NCI-H2227 (cell line): ENCODE results near the gene PDE11A.
"Not testable (repeated sequence)": the region's sequence is repeated elsewhere in the genome, so short reads cannot be mapped to it uniquely, and the experiment has no call there.

Source experiments
- DNase-seq: peaks from one replicate; lab custom pipeline; 2025; ENCODE audit not compliant: unreplicated experiment; lab: John Stamatoyannopoulos, UW

The PDE11A gene

DNA sequence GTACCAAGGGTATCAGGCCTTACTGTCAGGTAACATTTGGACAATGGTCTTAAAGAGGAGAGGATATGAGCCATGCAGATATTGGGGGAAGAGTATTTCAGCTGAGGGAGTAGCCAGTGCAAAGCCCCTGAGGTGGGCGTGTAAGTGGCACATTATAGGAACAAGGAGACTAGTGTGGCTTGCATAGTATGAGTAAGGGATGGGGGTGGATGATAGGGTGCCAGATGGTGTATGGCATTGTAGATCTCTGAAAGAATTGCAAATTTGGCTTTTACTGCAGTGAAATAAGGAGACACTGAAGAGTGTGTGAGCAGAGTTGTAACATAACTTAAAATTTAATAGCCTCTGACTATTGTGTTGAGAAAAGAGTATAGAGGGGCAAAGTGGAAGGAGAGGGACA lies 244.0 kb downstream of the PDE11A start:
- DNase-seq, result no peak

DNA sequence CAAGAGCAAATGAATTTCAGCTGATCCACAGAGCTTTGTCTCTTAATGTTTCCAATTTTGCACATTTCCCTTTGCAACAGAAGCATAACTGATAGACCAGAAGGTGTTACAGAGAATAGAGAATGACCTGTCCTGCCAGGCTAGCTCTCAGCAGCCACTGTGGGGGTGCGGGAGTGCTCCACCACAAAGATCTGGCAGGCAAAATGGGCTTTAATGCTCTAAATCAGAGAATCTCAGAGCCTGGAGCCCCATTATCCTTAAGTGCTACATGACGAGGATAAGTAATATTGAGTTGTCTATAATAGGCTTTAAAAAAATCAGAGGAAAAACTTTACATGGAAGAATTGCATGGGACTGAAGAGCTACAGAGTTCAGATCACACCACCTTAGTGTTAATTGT lies 245.7 kb downstream of the PDE11A start:
- no peak for DNase-seq

DNA sequence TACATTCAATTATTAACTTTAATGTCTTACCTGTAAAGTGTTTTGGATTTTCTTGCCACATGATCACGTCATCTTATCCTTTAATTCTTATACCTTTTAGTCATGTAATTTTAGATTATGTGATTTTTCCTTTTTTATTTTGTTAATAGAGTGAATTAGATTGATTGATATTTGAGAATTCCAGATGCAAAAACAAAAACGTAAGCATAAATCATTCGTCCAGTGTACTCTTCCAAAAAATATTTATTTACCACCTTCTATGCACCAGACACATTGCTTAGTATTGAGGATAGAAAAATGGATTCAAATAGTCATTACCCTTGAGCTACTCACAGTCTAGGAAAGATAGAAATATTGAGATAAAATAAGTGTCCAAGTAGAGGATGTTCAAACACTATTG lies 249.6 kb downstream of the PDE11A start:
- DNase-seq, result no peak

DNA sequence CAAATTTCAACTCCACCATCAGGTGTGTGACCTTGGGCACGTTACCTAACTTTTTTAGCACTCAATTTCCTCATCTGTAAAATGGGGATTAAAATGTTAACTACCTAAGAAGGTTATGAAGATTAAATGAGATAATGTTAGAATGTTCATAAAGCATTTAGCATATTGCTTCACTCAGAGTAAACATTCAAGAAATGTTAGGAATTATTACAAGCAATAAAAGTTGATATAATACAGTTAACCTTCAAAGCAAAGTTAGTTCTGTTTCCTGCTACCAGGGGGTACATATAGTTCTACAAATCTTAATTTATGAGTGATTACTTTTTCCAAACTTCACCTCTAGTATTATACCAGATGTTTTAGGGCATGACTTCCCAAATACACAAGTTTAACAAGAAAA lies 254.2 kb downstream of the PDE11A start:
- no peak for DNase-seq

DNA sequence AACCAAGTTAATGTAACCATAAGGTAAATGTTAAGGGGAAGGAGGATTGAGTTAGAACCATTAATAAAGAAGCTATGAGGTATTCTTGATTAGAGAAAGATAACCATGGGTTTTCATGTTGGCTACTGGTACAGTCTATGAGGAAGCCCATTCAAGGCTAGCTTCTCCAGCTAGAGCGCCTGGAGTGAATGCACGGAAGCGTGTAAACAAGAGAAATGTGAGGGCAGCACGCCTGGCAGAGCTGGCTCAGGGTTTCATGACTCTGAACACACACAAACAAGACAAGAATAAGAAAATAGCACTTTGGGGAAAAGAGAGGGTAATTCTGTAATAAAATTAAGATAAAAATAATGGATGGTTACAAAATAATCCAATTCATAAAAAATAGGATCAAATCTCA lies 255.3 kb downstream of the PDE11A start:
- no peak for DNase-seq

DNA sequence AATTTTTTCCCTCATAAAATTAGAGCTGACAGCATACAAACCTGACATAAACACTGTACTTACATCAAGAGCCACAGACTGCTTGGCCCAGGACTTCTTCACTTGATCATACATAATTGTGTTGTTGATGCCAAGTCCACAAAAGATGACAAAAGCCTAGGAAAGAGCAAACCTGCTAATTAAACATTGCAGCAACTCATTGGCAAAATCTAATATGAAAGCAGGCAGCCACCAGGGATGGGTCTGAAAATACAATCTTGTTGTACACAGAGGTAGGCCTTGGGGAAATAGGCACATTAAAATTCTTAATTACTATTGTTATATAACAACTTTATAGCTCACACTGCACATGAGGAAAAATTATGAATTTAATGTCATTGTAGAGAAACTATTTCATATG lies 255.8 kb downstream of the PDE11A start:
- DNase-seq, result no peak

DNA sequence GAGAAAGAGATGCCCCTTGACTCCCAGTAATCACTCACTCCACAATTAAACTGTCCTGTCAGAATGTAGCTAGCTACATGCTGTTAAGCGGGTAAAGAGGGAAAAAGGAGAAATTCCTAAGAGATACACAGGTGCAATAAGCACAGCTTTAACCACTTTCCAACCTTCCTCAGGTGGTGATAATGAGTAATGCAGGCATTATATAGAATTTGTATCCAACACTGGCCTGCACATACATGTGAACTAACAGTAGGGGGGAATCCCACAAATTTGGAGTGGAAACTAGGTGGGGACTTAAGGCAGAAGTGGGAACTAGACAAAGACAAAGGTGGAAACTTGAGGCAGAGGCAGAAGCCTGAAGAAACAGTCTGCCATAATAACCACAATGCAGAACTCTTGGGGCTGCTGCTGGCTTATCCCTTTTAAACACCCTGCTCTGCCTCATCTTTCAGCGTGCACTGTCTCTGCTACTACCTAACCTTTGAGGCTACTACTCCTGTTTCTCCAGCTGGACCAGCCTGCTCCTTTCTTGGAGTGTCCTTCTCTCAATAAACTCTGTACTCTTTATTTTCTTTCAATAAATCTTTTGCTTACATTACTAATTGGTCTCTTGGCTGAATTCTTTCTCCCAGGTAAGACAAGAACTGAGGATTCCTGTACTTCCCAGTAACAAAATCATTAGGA lies 259.7 kb downstream of the PDE11A start:
- no peak for DNase-seq

DNA sequence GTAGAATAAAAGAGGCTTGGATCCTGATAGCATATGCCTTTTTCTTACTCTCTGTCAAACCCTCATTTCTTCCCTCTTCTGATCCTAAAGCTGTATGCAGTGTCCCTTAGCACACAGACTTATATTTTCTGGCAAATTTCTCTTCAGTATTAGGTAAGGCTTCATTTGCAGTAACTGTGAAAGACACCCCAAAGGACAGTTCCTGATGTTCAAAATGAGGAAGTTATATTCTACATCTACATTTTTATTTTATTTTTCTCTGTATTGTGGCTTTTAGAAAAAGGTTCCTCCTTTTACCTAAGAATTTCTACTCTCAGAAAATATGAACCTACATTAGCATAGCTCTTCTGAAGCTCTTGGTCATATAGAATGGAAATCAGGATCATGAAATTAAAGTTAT lies 261.7 kb downstream of the PDE11A start:
- DNase-seq, result no peak

DNA sequence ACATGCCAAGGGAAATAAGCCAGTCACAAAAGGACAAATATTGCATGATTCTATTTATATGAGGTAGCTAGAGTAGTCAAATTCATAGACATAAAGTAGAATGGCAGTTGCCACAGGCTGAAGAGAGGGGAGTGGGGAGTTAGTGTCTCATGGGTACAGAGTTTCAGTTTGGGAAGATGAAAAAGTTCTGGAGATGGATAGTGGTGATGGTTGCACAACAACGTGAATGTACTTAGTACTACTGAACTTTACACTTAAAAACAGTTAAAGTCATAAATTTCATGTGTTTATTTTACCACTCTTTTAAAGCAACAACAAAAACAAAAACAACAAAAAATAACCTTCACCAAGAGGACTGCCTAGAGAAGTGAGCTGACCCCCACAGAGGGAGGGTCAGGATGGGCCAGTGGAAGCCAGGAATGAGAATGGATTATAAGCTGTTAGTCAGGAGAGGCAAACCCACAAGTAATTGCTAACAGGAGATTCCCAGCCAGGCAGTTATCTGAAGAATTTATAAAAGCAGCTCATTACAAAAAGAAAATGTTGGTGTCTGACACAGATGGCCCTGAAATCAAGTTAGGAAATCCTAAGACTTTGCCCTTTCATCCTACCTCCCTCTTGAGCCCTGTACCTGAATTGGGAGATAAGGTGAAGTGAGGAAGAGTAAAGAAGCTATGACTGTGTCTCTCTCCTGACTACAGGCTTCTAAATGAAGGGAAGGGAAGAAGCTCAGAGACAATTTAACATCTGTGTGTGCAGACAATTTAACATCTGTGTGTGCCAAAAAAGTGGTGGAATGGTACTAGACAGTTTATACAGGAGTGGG lies 263.4 kb downstream of the PDE11A start:
- DNase-seq, result no peak

DNA sequence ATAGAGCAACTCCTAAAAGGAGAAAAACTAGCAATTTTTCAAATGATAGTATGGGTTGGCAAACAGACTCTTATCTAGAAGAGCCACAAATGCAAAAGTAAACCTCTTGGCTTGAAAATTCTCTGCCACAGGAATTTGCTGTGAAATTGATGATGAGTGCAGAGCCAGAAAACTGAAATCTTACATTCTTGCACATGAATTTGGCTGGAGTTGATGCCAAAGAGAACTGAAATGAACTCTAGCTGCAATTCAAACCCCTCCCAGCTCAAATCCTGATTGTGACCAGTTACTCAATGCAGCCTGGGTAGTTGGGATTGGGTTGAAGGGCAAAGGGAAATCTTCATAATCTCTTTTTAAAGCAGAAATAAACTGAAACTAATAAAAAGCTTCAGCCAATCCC lies 266.6 kb downstream of the PDE11A start:
- no peak for DNase-seq

DNA sequence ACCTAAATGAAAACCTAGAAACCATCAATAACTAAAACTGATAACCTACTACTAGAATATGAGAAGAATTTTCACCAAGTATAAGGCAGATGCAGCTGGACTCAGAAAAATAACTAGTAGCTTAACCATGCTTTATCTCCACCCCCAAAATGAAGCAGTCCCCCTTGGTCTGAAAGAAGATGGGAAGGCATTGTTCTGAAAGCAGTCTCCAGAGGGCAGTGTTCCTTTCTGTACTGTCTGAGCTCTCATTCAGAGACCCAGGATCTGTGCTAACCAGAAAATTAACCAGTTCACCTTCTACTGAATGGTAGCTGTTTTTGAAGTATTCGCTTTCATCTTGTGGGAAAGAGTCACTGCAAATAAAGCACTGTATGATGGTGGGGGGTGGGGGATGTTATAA lies 273.0 kb downstream of the PDE11A start:
- peak; percentile 65 for DNase-seq

DNA sequence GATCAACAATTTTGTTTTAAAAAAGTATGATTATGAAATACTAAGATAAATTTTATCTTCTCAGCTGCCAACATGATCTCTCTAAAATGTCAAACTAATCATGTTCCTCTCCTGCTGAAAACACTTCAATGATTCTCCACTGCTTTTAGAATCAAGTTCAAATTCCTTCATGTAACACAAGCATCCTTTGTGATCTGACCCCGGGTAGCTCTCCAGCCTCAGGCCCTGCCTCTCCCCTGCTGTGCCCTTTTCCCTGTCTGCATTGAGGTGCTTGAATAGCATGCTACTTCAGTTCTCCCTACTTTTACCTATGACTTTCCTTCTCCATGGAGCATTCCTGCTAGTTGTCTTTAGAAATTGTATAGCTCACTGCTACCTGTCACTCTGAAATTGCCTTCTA lies 274.8 kb downstream of the PDE11A start:
- DNase-seq, result no peak

DNA sequence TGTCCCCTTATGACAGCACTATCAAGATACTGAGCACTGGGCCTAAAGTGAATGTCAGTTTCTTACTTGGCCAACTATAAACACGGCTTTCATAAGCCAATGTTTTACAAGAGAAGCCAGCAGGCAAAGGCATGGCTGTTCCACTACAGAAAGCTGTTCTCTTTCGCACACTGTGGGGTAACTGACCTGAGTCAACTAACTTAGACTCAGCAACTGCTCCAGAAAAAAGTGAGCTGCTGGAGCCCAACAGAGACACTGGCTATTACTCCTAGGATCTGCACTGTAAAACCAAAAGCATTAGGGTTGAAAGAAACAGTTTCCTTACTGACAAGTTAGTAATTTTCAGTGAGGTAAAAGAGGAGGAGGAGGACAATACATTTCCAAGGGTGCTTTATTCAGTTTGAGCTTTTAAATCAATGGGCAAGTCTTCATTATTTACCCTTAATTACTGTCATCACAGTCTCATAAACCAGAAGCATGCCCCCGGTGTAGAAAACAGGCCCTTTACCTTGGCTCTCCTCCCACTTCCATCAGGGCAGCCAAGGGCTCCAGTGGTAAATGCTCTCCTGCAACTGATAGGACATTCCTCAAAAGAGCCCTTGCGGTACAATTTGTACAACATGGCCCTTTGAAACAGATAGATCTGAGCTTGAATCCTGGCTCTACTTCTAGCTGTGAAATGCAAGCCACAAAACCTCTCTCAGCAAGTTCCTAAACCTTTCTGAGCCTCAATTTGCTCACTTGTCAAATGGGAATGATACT lies 275.7 kb downstream of the PDE11A start:
- DNase-seq, result peak; percentile 46

DNA sequence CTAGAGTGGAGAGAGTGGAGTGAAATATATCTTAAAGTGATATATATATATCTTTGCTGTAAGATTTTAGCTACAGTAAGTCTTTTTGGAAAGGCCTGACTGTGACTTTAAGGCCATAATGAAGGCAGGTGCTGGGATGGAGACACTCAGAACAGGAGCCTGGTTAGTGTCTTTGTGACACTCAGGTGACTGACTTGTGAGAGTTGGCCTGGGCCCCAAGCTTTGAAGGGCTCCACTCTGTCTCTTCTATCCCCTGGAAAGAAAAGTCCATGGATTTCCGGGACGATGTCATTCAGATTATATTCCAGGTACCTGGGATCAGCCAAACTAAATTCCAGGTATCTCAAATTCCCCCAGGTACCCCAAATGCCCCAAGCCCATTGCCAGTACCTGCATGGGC lies 276.6 kb downstream of the PDE11A start:
- DNase-seq, result no peak

DNA sequence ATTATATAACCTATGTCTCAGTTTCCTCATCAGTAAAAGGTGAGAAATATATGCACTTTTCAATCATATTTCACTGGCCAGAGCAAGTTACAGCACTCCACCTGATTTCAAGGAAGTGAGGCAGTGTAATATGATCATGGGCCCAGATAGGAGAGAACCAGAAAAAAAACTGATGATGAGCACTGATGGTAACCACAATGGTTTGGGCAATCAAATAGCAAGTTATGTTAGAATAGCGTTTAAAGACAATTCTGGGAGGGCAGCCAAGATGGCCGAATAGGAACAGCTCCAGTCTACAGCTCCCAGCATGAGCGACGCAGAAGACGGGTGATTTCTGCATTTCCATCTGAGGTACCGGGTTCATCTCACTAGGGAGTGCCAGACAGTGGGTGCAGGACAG lies 287.4 kb downstream of the PDE11A start:
- DNase-seq, result not testable (repeated sequence)

DNA sequence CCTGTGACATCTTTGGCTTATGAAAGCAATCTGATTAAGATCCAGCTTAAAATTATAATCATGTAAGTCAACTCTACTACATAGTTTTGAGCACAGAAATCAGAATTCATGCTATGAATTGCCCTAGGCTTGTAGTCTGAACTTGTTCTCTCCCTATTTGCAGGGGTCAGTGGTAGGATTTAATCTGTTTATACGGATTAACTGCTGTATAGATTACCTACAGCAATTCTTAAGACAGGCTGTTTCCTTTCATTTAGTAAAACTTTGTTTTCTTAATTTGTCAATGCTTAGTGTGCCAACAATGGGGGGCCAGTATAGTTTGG lies 287.9 kb downstream of the PDE11A start:
- no peak for DNase-seq

DNA sequence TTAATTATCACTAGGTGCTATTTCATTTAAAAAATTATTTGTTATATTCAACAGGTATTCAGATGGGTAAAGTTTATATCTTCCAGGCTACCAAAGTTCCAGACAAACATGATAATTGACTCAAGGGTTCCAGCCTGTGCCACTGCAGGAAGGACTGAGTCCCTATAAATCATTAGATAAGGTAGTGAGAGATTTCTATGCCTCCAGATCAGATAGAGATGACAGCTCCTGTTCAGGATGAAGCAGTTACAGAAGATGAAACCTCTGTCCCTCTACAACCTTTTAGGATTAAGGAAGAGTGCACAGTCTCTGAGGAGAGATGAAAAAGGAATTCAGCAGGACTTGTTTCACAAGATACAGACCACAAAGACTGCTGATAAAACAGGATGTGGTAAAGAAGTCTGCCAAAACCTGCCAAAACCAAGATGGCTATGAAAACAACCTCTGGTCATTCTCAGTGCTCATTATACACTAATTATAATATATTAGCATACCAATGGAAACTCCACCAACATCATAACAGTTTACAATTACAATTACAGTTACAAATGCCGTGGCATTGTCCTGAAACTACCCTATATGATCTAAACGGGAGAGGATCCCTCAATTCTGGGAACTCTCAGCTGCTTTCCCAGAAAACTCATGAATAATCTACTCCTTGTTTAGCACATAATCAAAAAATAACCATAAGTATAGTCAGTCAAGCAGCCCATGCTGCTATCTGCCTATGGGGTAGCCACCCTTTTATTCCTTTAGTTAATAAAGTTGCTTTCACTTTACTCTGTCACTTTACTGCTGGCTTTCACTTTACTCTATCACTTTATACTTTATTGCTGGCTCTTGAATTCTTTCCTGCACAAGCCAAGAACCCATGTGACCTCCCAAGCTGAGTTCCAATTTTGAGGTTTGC lies 288.5 kb downstream of the PDE11A start:
- no peak for DNase-seq

DNA sequence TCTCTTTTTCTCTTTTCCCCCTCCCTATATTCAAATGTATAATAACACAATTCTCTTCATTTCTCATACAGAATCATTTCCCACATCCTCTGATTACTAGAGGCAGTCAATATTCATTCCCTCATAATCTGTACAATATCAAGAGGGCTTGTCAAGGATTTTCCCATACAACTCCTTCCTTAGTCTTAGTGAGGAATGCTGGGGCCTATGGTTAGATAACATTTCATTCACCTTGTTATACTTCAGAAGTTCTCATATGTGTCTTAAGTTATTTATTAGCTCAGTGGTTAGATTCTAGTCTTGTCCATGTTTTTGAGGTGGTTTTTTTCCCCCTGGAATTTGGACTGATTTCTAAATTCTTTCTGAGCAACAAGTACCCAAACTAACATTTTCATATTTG lies 289.5 kb downstream of the PDE11A start:
- DNase-seq, result no peak

DNA sequence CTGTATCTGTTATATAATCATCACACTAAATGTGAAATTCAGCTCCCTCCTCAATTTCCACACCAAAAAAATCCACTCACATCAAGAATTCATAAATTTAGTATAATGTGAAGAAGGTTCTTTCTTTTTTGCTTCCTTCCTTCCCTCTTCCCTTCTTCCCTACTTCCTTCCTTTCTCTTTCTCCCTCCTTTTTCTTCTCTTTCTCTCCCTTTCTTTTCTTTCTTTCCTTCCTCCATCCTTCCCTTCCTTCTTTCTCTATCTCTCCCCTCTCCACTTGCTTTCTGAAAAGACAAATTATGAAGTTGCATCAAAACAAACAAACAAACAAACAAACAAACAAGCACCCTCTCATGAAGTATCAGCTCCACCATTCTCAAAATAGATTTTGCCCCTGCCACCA lies 290.0 kb downstream of the PDE11A start:
- no peak for DNase-seq

DNA sequence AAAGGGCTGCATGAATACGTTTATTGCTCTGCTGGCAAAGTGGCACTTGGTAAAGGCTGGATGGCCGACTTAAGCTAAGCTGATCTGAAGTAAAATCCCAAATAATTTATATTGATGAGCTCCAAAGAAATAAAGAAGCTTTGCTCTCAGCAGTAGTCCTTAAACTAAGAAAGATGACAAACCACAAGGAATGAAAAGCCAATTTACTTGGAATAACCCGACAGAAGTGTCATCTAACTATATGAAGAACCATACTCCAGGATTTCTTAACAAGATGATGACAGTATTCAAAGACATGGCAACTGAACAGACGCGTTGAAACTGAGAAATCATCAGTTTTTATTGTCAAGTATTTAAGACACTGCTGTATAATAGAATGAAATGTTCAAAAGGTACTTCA lies 294.1 kb downstream of the PDE11A start:
- no peak for DNase-seq

DNA sequence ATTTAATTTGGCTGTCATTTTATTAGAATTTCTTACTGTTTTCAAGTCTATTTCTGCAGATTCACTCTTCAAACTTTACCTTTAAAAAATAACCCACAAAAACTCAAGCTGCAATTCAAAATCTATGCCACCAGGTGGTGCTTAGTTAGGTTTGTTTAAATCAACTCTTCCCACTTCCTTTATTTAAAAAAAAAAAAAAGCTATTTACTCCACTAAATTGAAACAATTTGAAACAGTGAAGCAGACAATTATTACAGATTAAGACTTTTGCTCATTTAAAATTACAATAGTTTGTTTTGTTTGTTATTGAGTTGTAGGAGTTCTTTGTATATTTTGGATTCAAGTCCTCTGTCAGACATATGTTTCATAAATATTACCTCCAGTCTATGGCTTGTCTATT lies 300.0 kb downstream of the PDE11A start:
- peak; percentile 49 for DNase-seq
